Smooth muscle cell (in vitro differentiated cells): Measurements from ENCODE around the gene TMEM134. TPM values are rescaled to one million over a fixed set of nuclear protein-coding genes. Genes with fewer than 3 reads are reported as not detected.

Experiments
- DNase-seq: peaks from one replicate; lab custom pipeline; 2025; ENCODE audit not compliant: unreplicated experiment; lab: John Stamatoyannopoulos, UW
- H2AFZ ChIP-seq: fragments of 200-600 bp; sonication (generic); 2 replicates; pipeline ENCODE4 v1.6.0; 2016; ENCODE audit warnings: antibody characterized with exemption, low read depth, mild to moderate bottlenecking
- H3F3A ChIP-seq: fragments of 200-600 bp; sonication (generic); 2 replicates; pipeline ENCODE4 v1.6.0; 2017; ENCODE audit warnings: antibody characterized with exemption, low read depth
- H3K27ac ChIP-seq: fragments of 200-600 bp; sonication (generic); 2 replicates; pipeline ENCODE4 v1.5.1; 2016; ENCODE audit warnings: low read depth, mild to moderate bottlenecking
- H3K27me3 ChIP-seq: fragments of 200-600 bp; sonication (generic); 2 replicates; pipeline ENCODE4 v1.6.1; 2016; ENCODE audit warnings: low read depth, mild to moderate bottlenecking
- H3K36me3 ChIP-seq: fragments of 200-600 bp; sonication (generic); 2 replicates; pipeline ENCODE4 v1.5.1; 2016; ENCODE audit warnings: low read depth
- H3K4me1 ChIP-seq: fragments of 200-600 bp; sonication (generic); 2 replicates; pipeline ENCODE4 v1.5.1; 2016; ENCODE audit warnings: low read depth
- H3K4me2 ChIP-seq: fragments of 200-600 bp; sonication (generic); 2 replicates; pipeline ENCODE4 v1.6.0; 2016; ENCODE audit warnings: mild to moderate bottlenecking
- H3K4me3 ChIP-seq: fragments of 200-600 bp; sonication (generic); 2 replicates; pipeline ENCODE4 v1.5.1; 2016; ENCODE audit warnings: mild to moderate bottlenecking
- H3K79me2 ChIP-seq: fragments of 200-600 bp; sonication (generic); 2 replicates; pipeline ENCODE4 v1.6.0; 2016; ENCODE audit warnings: low read depth, mild to moderate bottlenecking
- H3K9ac ChIP-seq: fragments of 200-600 bp; sonication (generic); 2 replicates; pipeline ENCODE4 v1.6.0; 2016; ENCODE audit warnings: low read depth
- H3K9me3 ChIP-seq: fragments of 200-600 bp; sonication (generic); replicated peaks from 2 replicates; pipeline ENCODE4 v1.5.1; 2016; ENCODE audit warnings: low read depth
- H4K20me1 ChIP-seq: fragments of 200-600 bp; sonication (generic); 2 replicates; pipeline ENCODE4 v1.6.0; 2016; ENCODE audit warnings: low read depth
- CTCF ChIP-seq: fragments of 200-600 bp; sonication (generic); IDR thresholded peaks from 2 replicates; pipeline ENCODE4 v1.5.1; 2017; ENCODE audit warnings: borderline replicate concordance, mild to moderate bottlenecking, antibody characterized with exemption; ENCODE audit not compliant: insufficient read depth, poor library complexity, severe bottlenecking
- WGBS: methylation state at CpG from one replicate; pipeline ENCODE4 v1.1.7; 2016; ENCODE audit warnings: low lambda C conversion rate; 5-methylcytosine and 5-hydroxymethylcytosine counted together
- polyA plus RNA-seq: library from polyadenylated mRNA; unstranded; fragments of >200 nt; fragmentation: Nextera tagmentation; extraction: Ambion mirVana; gene quantifications from 2 replicates; pipeline ENCODE4 v1.2.1, GENCODE V29; 2016
- total RNA-seq: library from RNA; depleted of rRNA; stranded (reverse); fragments of >200 nt; gene quantifications from 2 replicates; pipeline ENCODE4 v1.2.3, GENCODE V29; 2014

TMEM134 gene
- total and polyA plus RNA-seq, 2 experiments from 2014 or later, result 114 to 135 TPM

- H3K4me1 ChIP-seq, result peaks cover 20% of the 10 kb centered on the region
- peaks cover 11% of the 10 kb centered on the region for H4K20me1 ChIP-seq
- peak within 1 kb of the TSS; percentile 77 for H3K4me3 ChIP-seq
- H2AFZ ChIP-seq, result peak within 1 kb of the TSS; percentile 91
- H3K9ac ChIP-seq, result peak within 1 kb of the TSS; percentile 96
- peaks cover 10% of the 10 kb centered on the region for H3K79me2 ChIP-seq
- H3K36me3 ChIP-seq, result no peaks in the 10 kb centered on the region
- H3K27ac ChIP-seq, result peak within 1 kb of the TSS; percentile 95
- no peaks in the 10 kb centered on the region for H3K9me3 ChIP-seq
- H3K27me3 ChIP-seq, result no peaks in the 10 kb centered on the region
- under 1% methylated on average over 51 of the region's 57 CpGs for WGBS
- H3F3A ChIP-seq, result peaks cover 4% of the 10 kb centered on the region
- H3K4me2 ChIP-seq, result peak within 1 kb of the TSS; percentile 90
- DNase-seq, result peak; percentile 94
- no peak for TF ChIP-seq CTCF
These were observed 38.9 kb upstream of the TMEM134 start, which contains the start of gene CDK2AP2 for GRCh38 chr11:67507864-67508485. CDK2AP2 (minus strand) TSS chr11:67508162; CDS start chr11:67508082, 80 bp downstream.

- no peak for DNase-seq
These were observed 38.3 kb upstream of the TMEM134 start for GRCh38 chr11:67507242-67507863.

DNA sequence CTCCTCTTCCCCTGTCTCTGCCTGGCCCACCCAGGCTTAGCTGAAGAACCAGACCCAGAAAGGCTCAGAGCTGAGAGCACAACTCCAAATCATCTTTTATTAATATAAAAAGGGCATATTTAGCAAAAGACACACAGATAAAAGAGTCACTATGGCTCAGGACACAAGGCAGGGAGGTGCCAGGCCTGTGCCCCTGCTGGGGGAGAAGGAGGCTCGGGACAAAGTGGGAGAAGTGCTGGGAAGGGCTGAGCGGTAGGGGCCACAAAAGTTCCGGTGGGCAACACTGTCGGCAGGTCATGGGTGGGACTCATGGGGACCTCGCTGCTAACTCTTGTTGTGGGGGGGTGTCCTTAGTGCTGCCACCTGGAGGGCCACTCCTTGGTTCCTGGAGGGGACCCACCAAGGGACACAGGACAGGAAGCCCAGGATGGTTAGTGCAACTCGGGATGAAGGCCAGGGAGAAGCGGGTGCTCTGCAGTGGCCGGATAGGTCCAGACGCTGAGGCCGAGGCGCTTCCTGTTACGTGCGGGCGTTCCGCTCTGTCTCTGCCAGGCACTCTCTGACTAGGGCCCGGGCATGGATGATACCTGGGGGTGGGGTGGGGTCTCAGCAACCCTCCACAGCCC, 37.5 kb upstream of the TMEM134 start:
- H2AFZ ChIP-seq, result no peak overlapping the region
- no peak overlapping the region for H3K4me3 ChIP-seq
- no peak overlapping the region for H3K9ac ChIP-seq
- peaks cover 14% of the 10 kb centered on the region for H3K79me2 ChIP-seq
- H4K20me1 ChIP-seq, result peaks cover 18% of the 10 kb centered on the region
- peaks cover 21% of the 10 kb centered on the region for H3K4me1 ChIP-seq
- no peaks in the 10 kb centered on the region for H3K27me3 ChIP-seq
- TF ChIP-seq CTCF, result no peak
- peaks cover 4% of the 10 kb centered on the region for H3F3A ChIP-seq
- no peaks in the 10 kb centered on the region for H3K36me3 ChIP-seq
- DNase-seq, result no peak
- WGBS, result 91% methylated on average over 16 of the region's 16 CpGs
- H3K4me2 ChIP-seq, result peak overlapping the region; percentile 39
- peak overlapping the region; percentile 87 for H3K27ac ChIP-seq
- no peaks in the 10 kb centered on the region for H3K9me3 ChIP-seq

More at GRCh38 chr11:67507242-67507863, 38.3 kb upstream of the TMEM134 start:
- H3F3A ChIP-seq, result peaks cover 4% of the 10 kb centered on the region
- no peak overlapping the region for H2AFZ ChIP-seq
- H4K20me1 ChIP-seq, result peaks cover 17% of the 10 kb centered on the region
- no peaks in the 10 kb centered on the region for H3K9me3 ChIP-seq
- peak overlapping the region; percentile 77 for H3K4me3 ChIP-seq
- H3K79me2 ChIP-seq, result peaks cover 14% of the 10 kb centered on the region
- H3K4me1 ChIP-seq, result peaks cover 21% of the 10 kb centered on the region
- peak overlapping the region; percentile 26 for H3K27ac ChIP-seq
- H3K27me3 ChIP-seq, result no peaks in the 10 kb centered on the region
- WGBS, result 26% methylated on average over 33 of the region's 33 CpGs
- H3K9ac ChIP-seq, result peak overlapping the region; percentile 0
- H3K36me3 ChIP-seq, result no peaks in the 10 kb centered on the region
- peak overlapping the region; percentile 79 for H3K4me2 ChIP-seq
- no peak for TF ChIP-seq CTCF
